GM12878 (cell line): ENCODE measurements around the gene COL27A1. TPM values are rescaled to one million over a fixed set of nuclear protein-coding genes. Genes with fewer than 3 reads are reported as not detected.

Source experiments
- ATAC-seq: fragments of 200-7000 bp; cut with Tn5 transposase; 3 replicates; pipeline ENCODE4 v1.9.1; 2020; ENCODE audit warnings: mild to moderate bottlenecking, moderate library complexity
- BruUV-seq: library from RNA; stranded (reverse); fragments of 400-500 nt; replicated peaks from 2 replicates; lab custom pipeline; 2021; lab: Mats Ljungman, UMichigan
- CTCF ChIA-PET: fragments of 300-600 bp; sonication (Branson Sonifier 250); formaldehyde crosslinking; extraction: SDS; loops from one replicate; lab custom pipeline; 2021; ENCODE audit warnings: inconsistent platforms; lab: Yijun Ruan, JAX
- POLR2A ChIA-PET: fragments of 350-600 bp; formaldehyde crosslinking; extraction: SDS; loops from one replicate; lab custom pipeline; 2021; ENCODE audit warnings: inconsistent platforms; lab: Charles Lee
- RAD21 ChIA-PET: fragments of 300-600 bp; sonication (Branson Sonifier 250); formaldehyde crosslinking; loops from one replicate; lab custom pipeline; 2023; ENCODE audit warnings: antibody characterized with exemption; ENCODE audit not compliant: unreplicated experiment; lab: Charles Lee
- SMC1A ChIA-PET: fragments of 300-600 bp; sonication (Branson Sonifier 250); formaldehyde crosslinking; loops from one replicate; lab custom pipeline; 2023; ENCODE audit not compliant: unreplicated experiment, uncharacterized antibody; lab: Charles Lee
- DNase-seq: peaks from one replicate; pipeline ENCODE4 v3.0.0-alpha.2; 2011; ENCODE audit warnings: low read depth, low spot score
- FAIRE-seq: peaks from 3 replicates; lab custom pipeline; 2011; peaks lifted over from hg19 to GRCh38; lab: Jason Lieb, UNC
- H2AFZ ChIP-seq: 2 replicates; pipeline ENCODE4 v1.6.0; 2011; ENCODE audit warnings: low read depth, low read length, control low read depth; ENCODE audit not compliant: control insufficient read depth
- H3K27ac ChIP-seq: 2 replicates; pipeline ENCODE4 v1.5.1; 2011; ENCODE audit warnings: control low read depth; ENCODE audit not compliant: control insufficient read depth, insufficient read depth
- H3K27me3 ChIP-seq, 2 experiments: replicated peaks in 1 of 2; 2 replicates each; pipeline versions ENCODE4 v1.6.0 to v1.6.1; 2011; ENCODE audit warnings: low read length in 1 of 2; ENCODE audit not compliant: control insufficient read depth in 2 of 2, insufficient read depth in 2 of 2
- H3K36me3 ChIP-seq, 2 experiments: 2 replicates each; pipeline ENCODE4 v1.5.1; 2011; ENCODE audit warnings: low read length in 1 of 2; ENCODE audit not compliant: control insufficient read depth in 2 of 2, insufficient read depth in 2 of 2
- H3K4me1 ChIP-seq: 2 replicates; pipeline ENCODE4 v1.6.1; 2011; ENCODE audit warnings: mild to moderate bottlenecking, low read length, moderate library complexity, mixed read lengths; ENCODE audit not compliant: control insufficient read depth, insufficient read depth
- H3K4me2 ChIP-seq: 2 replicates; pipeline ENCODE4 v1.6.0; 2011; ENCODE audit warnings: control low read depth; ENCODE audit not compliant: control insufficient read depth, insufficient read depth
- H3K4me3 ChIP-seq: fragments of 200-600 bp; sonication (generic); 2 replicates; pipeline ENCODE4 v1.5.1; 2016
- H3K79me2 ChIP-seq: 2 replicates; pipeline ENCODE4 v1.6.0; 2011; ENCODE audit warnings: low read length; ENCODE audit not compliant: control insufficient read depth, insufficient read depth
- H3K9ac ChIP-seq: 2 replicates; pipeline ENCODE4 v1.8.0; 2011; ENCODE audit warnings: low read length, control low read depth, mixed read lengths; ENCODE audit not compliant: control insufficient read depth, insufficient read depth
- H3K9me3 ChIP-seq: replicated peaks from 3 replicates; pipeline ENCODE4 v1.5.1; 2011; ENCODE audit warnings: mild to moderate bottlenecking, low read length; ENCODE audit not compliant: control insufficient read depth, insufficient read depth
- H4K20me1 ChIP-seq: 2 replicates; pipeline ENCODE4 v1.6.0; 2011; ENCODE audit not compliant: control insufficient read depth, insufficient read depth
- BHLHE40 ChIP-seq, 2 experiments: fragments of 450-650 bp in 1 of 2; IDR thresholded peaks; 2 replicates each; pipeline ENCODE4 v1.6.1; 2011 to 2017; ENCODE audit warnings: low read depth in 2 of 2, borderline replicate concordance in 1 of 2, improper control_type of control experiment in 1 of 2, low read length in 1 of 2, mild to moderate bottlenecking in 1 of 2
- CHD4 ChIP-seq: fragments of 200-600 bp; sonication (generic); IDR thresholded peaks from 2 replicates; pipeline ENCODE4 v1.6.1; 2016; ENCODE audit warnings: mild to moderate bottlenecking
- CREB1 ChIP-seq: IDR thresholded peaks from 2 replicates; pipeline ENCODE4 v1.6.1; 2012; ENCODE audit warnings: low read depth, mild to moderate bottlenecking, inconsistent platforms
- FOXK2 ChIP-seq: fragments of 450-650 bp; IDR thresholded peaks from 2 replicates; pipeline ENCODE4 v1.6.1; 2017; ENCODE audit warnings: mild to moderate bottlenecking, moderate library complexity
- MEF2A ChIP-seq: IDR thresholded peaks from 2 replicates; pipeline ENCODE4 v1.6.1; 2011; ENCODE audit warnings: low read depth, mild to moderate bottlenecking, low read length, moderate library complexity; ENCODE audit not compliant: insufficient read depth
- MYB ChIP-seq: fragments of 150-350 bp; IDR thresholded peaks from 2 replicates; pipeline ENCODE4 v1.6.1; 2014; ENCODE audit warnings: mild to moderate bottlenecking, low read depth, low read length, borderline replicate concordance
- NRF1 ChIP-seq: conservative IDR thresholded peaks from 2 replicates; pipeline ENCODE4 v1.6.1; 2011; ENCODE audit warnings: mild to moderate bottlenecking, low read depth, low read length, improper control_type of control experiment
- POU2F2 ChIP-seq: IDR thresholded peaks from 3 replicates; pipeline ENCODE4 v1.6.1; 2011; ENCODE audit warnings: low read depth, mild to moderate bottlenecking, low read length, borderline replicate concordance
- SUZ12 ChIP-seq: fragments of 200-600 bp; sonication (generic); IDR thresholded peaks from one replicate; pipeline ENCODE4 v1.6.1; 2018; ENCODE audit warnings: antibody characterized with exemption, mild to moderate bottlenecking; ENCODE audit not compliant: unreplicated experiment
- ZNF622 ChIP-seq: fragments of 450-650 bp; IDR thresholded peaks from 2 replicates; pipeline ENCODE4 v1.6.1; 2017; ENCODE audit warnings: mild to moderate bottlenecking, inconsistent platforms
- WGBS: methylation state at CpG from one replicate; pipeline ENCODE4 v1.1.6; 2016; ENCODE audit warnings: low lambda C conversion rate; ENCODE audit not compliant: insufficient replicate concordance, insufficient coverage; ENCODE audit errors: missing lambda C conversion rate; 5-methylcytosine and 5-hydroxymethylcytosine counted together
- in situ Hi-C: fragments of 300-500 bp; cut with MboI; formaldehyde crosslinking; loops from 9 replicates; pipeline ENCODE4 v1.14.3; 2018; ENCODE audit warnings: mixed read lengths
- intact Hi-C: fragments of 100-400 bp; cut with micrococcal nuclease; formaldehyde crosslinking; loops from one replicate; pipeline ENCODE4 v1.14.2; 2022; ENCODE audit not compliant: unreplicated experiment
- polyA plus RNA-seq, 11 experiments: library from polyadenylated mRNA; depleted of rRNA in 4 of 11; unstranded in 6 of 11; stranded (reverse) in 5 of 11; fragments of >200 nt; fragmentation: Nextera tagmentation in 4 of 11; fragmentation: Illumina TruSeq in 1 of 11; extraction: Ambion mirVana in 4 of 11; extraction: Trizol in 1 of 11; gene quantifications; 1 replicate in 1 of 11; 2 replicates in 10 of 11; pipeline versions ENCODE4 v1.2.1 to v1.2.3, GENCODE V29; 2011 to 2016; ENCODE audit warnings: inconsistent platforms in 2 of 11, missing spikeins in 2 of 11, low read depth in 1 of 11
- total RNA-seq, 4 experiments: library from RNA; depleted of rRNA in 3 of 4; stranded (reverse); fragments of >200 nt in 3 of 4; fragmentation: Illumina TruSeq in 1 of 4; extraction: Trizol in 1 of 4; gene quantifications; 2 replicates each; pipeline versions ENCODE4 v1.2.1 to v1.2.3, GENCODE V29; 2013 to 2021
- TF ChIP-seq, protein P1 (sequence below): IDR thresholded peaks from 2 replicates; pipeline ENCODE4 v1.6.1; 2011; ENCODE audit warnings: borderline replicate concordance, low read depth, mild to moderate bottlenecking, moderate library complexity, mixed read lengths, low read length; ENCODE audit not compliant: insufficient read depth; ENCODE audit errors: extremely low read length
- TF ChIP-seq, protein P2 (sequence below): fragments of 150-350 bp; IDR thresholded peaks from 2 replicates; pipeline ENCODE4 v1.6.1; 2016; ENCODE audit warnings: low read depth, low read length

The COL27A1 gene
- total and polyA plus RNA-seq, 10 of the 15 experiments (the other 5 are each of a cell fraction or from before 2014, with no cell fraction given): 0.10 TPM; not detected in 9

DNA sequence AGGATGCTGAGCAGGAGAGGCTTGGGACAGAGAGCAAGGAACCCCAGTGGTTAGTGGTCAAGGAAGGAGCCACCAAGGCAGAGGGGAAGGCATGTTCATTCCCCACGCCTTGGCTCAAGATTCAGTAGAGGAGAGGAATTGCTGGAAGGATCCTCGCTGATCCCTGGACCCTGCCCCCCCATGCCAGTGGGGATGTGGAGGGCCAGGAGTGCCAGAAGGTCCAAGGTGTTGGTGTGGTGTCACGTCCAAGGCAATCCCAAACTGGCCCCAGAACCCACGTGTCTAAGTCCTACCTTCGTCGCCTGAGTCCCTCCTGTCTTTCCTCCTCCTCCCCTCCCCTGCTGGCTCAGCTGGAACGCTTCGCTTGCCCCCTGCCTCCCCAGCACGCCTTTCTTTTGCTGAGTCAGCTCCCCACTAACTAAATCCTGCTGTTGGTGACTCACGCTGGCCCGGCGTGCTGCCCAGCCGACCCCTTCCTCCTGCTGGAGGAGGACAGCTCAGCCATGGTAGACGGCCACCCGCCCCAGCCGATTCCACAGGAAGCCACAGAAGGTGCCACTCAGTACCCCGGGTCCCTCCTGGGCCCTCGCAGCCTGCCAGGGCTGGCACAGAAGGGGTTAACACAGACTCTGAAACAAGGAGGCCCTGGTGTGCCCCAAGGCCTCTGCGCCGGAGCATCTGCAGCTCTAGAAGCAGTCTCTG lies 130.0 kb downstream of the COL27A1 start:
- BruUV-seq: no TSS peak
- TF ChIP-seq SUZ12 (no peak), POU2F2 (no peak), BHLHE40 (IDR thresholded peaks at IDR 0.05; ENCODE audit: borderline replicate concordance in 1 of 2, low read depth in 2 of 2, low read length in 1 of 2) (no peak), CHD4 (no peak), CREB1 (no peak), MEF2A (no peak), NRF1 (no peak), MYB (no peak), ZNF622 (no peak), FOXK2 (no peak)
- TF ChIP-seq, protein P1, sequence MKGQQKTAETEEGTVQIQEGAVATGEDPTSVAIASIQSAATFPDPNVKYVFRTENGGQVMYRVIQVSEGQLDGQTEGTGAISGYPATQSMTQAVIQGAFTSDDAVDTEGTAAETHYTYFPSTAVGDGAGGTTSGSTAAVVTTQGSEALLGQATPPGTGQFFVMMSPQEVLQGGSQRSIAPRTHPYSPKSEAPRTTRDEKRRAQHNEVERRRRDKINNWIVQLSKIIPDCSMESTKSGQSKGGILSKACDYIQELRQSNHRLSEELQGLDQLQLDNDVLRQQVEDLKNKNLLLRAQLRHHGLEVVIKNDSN: no peak
- TF ChIP-seq, protein P2, sequence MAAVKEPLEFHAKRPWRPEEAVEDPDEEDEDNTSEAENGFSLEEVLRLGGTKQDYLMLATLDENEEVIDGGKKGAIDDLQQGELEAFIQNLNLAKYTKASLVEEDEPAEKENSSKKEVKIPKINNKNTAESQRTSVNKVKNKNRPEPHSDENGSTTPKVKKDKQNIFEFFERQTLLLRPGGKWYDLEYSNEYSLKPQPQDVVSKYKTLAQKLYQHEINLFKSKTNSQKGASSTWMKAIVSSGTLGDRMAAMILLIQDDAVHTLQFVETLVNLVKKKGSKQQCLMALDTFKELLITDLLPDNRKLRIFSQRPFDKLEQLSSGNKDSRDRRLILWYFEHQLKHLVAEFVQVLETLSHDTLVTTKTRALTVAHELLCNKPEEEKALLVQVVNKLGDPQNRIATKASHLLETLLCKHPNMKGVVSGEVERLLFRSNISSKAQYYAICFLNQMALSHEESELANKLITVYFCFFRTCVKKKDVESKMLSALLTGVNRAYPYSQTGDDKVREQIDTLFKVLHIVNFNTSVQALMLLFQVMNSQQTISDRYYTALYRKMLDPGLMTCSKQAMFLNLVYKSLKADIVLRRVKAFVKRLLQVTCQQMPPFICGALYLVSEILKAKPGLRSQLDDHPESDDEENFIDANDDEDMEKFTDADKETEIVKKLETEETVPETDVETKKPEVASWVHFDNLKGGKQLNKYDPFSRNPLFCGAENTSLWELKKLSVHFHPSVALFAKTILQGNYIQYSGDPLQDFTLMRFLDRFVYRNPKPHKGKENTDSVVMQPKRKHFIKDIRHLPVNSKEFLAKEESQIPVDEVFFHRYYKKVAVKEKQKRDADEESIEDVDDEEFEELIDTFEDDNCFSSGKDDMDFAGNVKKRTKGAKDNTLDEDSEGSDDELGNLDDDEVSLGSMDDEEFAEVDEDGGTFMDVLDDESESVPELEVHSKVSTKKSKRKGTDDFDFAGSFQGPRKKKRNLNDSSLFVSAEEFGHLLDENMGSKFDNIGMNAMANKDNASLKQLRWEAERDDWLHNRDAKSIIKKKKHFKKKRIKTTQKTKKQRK: no peak
- TF ChIP-seq, all 136 proteins: peak for 0
- Histone ChIP-seq H2AFZ (no peak overlapping the region), H3K9me3 (no peaks in the 10 kb centered on the region), H3K4me1 (no peaks in the 10 kb centered on the region), H3K27me3 (peaks cover 0 to 3% of the 10 kb centered on the region in 2 experiments; a peak in 1 of 4 replicates), H3K27ac (no peak overlapping the region), H4K20me1 (no peaks in the 10 kb centered on the region), H3K36me3 (no peaks in the 10 kb centered on the region), H3K4me2 (no peak overlapping the region), H3K79me2 (no peaks in the 10 kb centered on the region), H3K4me3 (no peak overlapping the region), H3K9ac (no peak overlapping the region)
- intact Hi-C loops (no loop called here), in situ Hi-C loops (loop anchor here (10.0 to 25.0 kb wide), 2 partner anchors 131 to 198 kb away; partner anchors contain the start of genes AMBP, COL27A1 and KIF12)
- ChIA-PET SMC1A (no interaction called here), POLR2A (no interaction called here), RAD21 (no interaction called here), CTCF (no interaction called here)
- no peak for DNase-seq
- no peak for FAIRE-seq
- no peak for ATAC-seq
- WGBS: 2% methylated on average over 20 of the region's 20 CpGs
